Measurements from ENCODE around the gene KLK15. TPM values are rescaled to one million over a fixed set of nuclear protein-coding genes. Genes with fewer than 3 reads are reported as not detected.

The KLK15 gene
- total RNA-seq, 1 donor from 2014 or later: 1.2 TPM

GRCh38 chr19:50777261-50777660 is 56.1 kb downstream of the KLK15 start:
- DNase-seq (ENCODE audit: low spot score): no peak

GRCh38 chr19:50776131-50776530 is 57.2 kb downstream of the KLK15 start:
- no peak for DNase-seq (ENCODE audit: low spot score)

Other genes starting within 250 kb of the KLK15 start
- 0.48 TPM for gene SYT3, start 193.7 kb downstream of the KLK15 start, total RNA-seq (ENCODE audit: insufficient read depth, low replicate concordance)
- gene C19orf81, start 184.1 kb downstream of the KLK15 start, total RNA-seq (ENCODE audit: insufficient read depth, low replicate concordance): not detected
- gene SHANK1, start 113.8 kb downstream of the KLK15 start, total RNA-seq (ENCODE audit: insufficient read depth, low replicate concordance): 0.72 TPM
- gene CLEC11A, start 110.2 kb downstream of the KLK15 start, total RNA-seq (ENCODE audit: insufficient read depth, low replicate concordance): 65.5 TPM
- gene GPR32, start 63.1 kb downstream of the KLK15 start, total RNA-seq (ENCODE audit: insufficient read depth, low replicate concordance): not detected
- gene ACP4, start 43.2 kb downstream of the KLK15 start, total RNA-seq (ENCODE audit: insufficient read depth, low replicate concordance): not detected
- gene KLK1, start 9.8 kb downstream of the KLK15 start, total RNA-seq (ENCODE audit: insufficient read depth, low replicate concordance): not detected
- 0.48 TPM for gene KLK3, start 21.3 kb upstream of the KLK15 start, total RNA-seq (ENCODE audit: insufficient read depth, low replicate concordance)
- gene KLK2, start 39.9 kb upstream of the KLK15 start, total RNA-seq (ENCODE audit: insufficient read depth, low replicate concordance): 9.6 TPM
- gene KLK4, start 77.8 kb upstream of the KLK15 start, total RNA-seq (ENCODE audit: insufficient read depth, low replicate concordance): 1.4 TPM
- not detected for gene KLK5, start 119.5 kb upstream of the KLK15 start, total RNA-seq (ENCODE audit: insufficient read depth, low replicate concordance)
- gene KLK6, start 136.0 kb upstream of the KLK15 start, total RNA-seq (ENCODE audit: insufficient read depth, low replicate concordance): not detected
- 0.72 TPM for gene KLK7, start 150.3 kb upstream of the KLK15 start, total RNA-seq (ENCODE audit: insufficient read depth, low replicate concordance)
- gene KLK8, start 168.0 kb upstream of the KLK15 start, total RNA-seq (ENCODE audit: insufficient read depth, low replicate concordance): not detected
- gene KLK10, start 186.1 kb upstream of the KLK15 start, total RNA-seq (ENCODE audit: insufficient read depth, low replicate concordance): 0.24 TPM
- gene KLK11, start 193.0 kb upstream of the KLK15 start, total RNA-seq (ENCODE audit: insufficient read depth, low replicate concordance): 3.9 TPM
- not detected for gene KLK12, start 201.4 kb upstream of the KLK15 start, total RNA-seq (ENCODE audit: insufficient read depth, low replicate concordance)
- gene KLK13, start 231.5 kb upstream of the KLK15 start, total RNA-seq (ENCODE audit: insufficient read depth, low replicate concordance): not detected
- not detected for gene KLK14, start 249.3 kb upstream of the KLK15 start, total RNA-seq (ENCODE audit: insufficient read depth, low replicate concordance)